ENCODE measurements around the gene SMAD5. TPM values are rescaled to one million over a fixed set of nuclear protein-coding genes. Genes with fewer than 3 reads are reported as not detected.

Gene SMAD5
- total RNA-seq, 3 donors from 2014 or later: 45.6 to 63.7 (median 52.4) TPM

- Histone ChIP-seq H3K4me3 (no peak overlapping the region), H3K36me3 (no peaks in the 10 kb centered on the region), H3K9me3 (no peaks in the 10 kb centered on the region), H3K4me1 (peaks cover 0 to 7% of the 10 kb centered on the region in 2 donors), H3K27ac (no peak overlapping the region), H3K27me3 (no peaks in the 10 kb centered on the region)
- TF ChIP-seq CTCF (IDR thresholded peaks at IDR 0.05): no peak
- TF ChIP-seq POLR2A (IDR thresholded peaks at IDR 0.05): no peak
- no peak for TF ChIP-seq POLR2AphosphoS5 (IDR thresholded peaks at IDR 0.05)
- intact Hi-C loops (cut with DNase I; ENCODE audit: low total_unique reads): no loop called here
- DNase-seq (ENCODE audit: low spot score in 2 of 2): no peak
Measured at GRCh38 chr5:136129445-136129844, 3.2 kb upstream of the SMAD5 start.

- intact Hi-C loops (cut with DNase I; ENCODE audit: low total_unique reads): loop anchor here (5.0 kb wide), 1 partner anchor 1103 kb away; no protein-coding TSS in a partner anchor
- TF ChIP-seq POLR2A (IDR thresholded peaks at IDR 0.05) (no peak), CTCF (IDR thresholded peaks at IDR 0.05) (no peak), POLR2AphosphoS5 (IDR thresholded peaks at IDR 0.05) (no peak)
- DNase-seq (ENCODE audit: low spot score in 2 of 2): no peak
- Histone ChIP-seq H3K9me3 (no peaks in the 10 kb centered on the region), H3K27me3 (no peaks in the 10 kb centered on the region), H3K27ac (no peak overlapping the region), H3K4me3 (no peak overlapping the region), H3K36me3 (no peaks in the 10 kb centered on the region), H3K4me1 (peaks cover 0 to 17% of the 10 kb centered on the region in 2 donors)
Measured at GRCh38 chr5:136130581-136130980, 2.1 kb upstream of the SMAD5 start.

DNA sequence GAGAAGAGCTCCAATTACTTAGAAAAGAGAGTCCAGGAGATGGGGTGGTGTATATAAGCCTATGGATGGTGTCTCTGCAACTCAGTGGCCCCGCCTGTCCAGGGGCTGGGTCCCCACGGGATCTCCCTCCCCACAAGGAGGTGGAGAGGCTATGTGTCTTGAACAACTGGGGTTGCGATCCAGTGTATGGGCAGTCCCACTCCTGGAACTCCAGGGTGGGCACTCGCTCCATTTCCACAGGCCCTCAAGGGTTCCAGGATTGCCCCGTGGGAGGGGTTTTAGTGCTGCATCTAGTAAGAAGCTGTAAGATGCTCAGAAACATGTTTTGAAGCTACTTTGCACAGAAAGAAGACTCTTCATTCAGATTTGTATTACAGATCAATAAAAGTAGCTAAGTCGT lies 558 bp upstream of the SMAD5 start:
- TF ChIP-seq CTCF (IDR thresholded peaks at IDR 0.05): no peak
- TF ChIP-seq POLR2A (IDR thresholded peaks at IDR 0.05): no peak
- TF ChIP-seq POLR2AphosphoS5 (IDR thresholded peaks at IDR 0.05): no peak
- no peaks in the 10 kb centered on the region for H3K9me3 ChIP-seq
- intact Hi-C loops (cut with DNase I; ENCODE audit: low total_unique reads): loop anchor here (5.0 kb wide), 1 partner anchor 1105 kb away; no protein-coding TSS in a partner anchor
- no peaks in the 10 kb centered on the region for H3K27me3 ChIP-seq
- H3K27ac ChIP-seq: peak overlapping the region; percentile 96 to 98
- no peak for DNase-seq (ENCODE audit: low spot score in 2 of 2)
- H3K4me3 ChIP-seq: peak overlapping the region; percentile 92 to 95 (median 94)
- H3K4me1 ChIP-seq: peaks cover 0 to 17% of the 10 kb centered on the region in 2 donors
- no peaks in the 10 kb centered on the region for H3K36me3 ChIP-seq

DNA sequence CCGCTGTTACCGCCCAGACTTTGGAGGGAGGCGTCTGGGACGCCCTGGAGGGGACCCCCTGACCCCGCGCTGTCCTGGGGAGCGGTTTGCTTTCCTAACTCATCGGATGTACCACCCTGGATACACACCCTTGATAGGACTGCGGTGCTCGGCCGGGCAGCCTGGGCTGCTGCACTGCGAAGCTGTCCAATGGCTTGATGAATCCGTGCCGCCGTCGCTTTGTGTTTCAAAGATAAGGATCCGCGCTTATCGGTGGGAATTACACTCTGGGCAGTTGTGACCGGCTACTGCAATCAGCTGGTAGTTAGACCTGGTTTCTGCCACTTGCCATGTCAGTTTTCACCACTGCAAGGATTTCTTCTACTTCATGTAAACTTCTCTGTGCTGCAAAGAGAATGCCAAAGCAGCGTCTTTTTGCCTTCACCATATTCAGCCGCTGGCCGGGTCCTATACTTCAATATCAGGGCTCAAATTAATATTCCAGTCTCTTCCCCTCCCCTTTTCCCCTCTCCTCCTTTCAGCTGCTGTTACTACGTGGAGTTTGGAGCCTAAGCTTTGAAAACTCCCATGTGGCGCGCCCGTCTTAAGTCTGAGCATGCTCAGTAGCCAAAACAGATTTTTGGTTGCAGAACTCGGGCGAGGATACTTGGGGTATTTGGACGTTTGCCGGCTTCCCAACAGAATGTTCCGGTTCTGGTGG lies 727 bp downstream of the SMAD5 start:
- H3K4me3 ChIP-seq: peak overlapping the region; percentile 92 to 95 (median 94)
- intact Hi-C loops (cut with DNase I; ENCODE audit: low total_unique reads): loop anchor here (5.0 kb wide), 1 partner anchor 1106 kb away; no protein-coding TSS in a partner anchor
- no peaks in the 10 kb centered on the region for H3K9me3 ChIP-seq
- peak in 1 of 2 donors; percentile 24 for DNase-seq (ENCODE audit: low spot score in 2 of 2)
- no peak for TF ChIP-seq CTCF (IDR thresholded peaks at IDR 0.05)
- no peak for TF ChIP-seq POLR2AphosphoS5 (IDR thresholded peaks at IDR 0.05)
- TF ChIP-seq POLR2A (IDR thresholded peaks at IDR 0.05): no peak
- H3K4me1 ChIP-seq: peaks cover 0 to 17% of the 10 kb centered on the region in 2 donors
- H3K36me3 ChIP-seq: no peaks in the 10 kb centered on the region
- no peaks in the 10 kb centered on the region for H3K27me3 ChIP-seq
- peak overlapping the region; percentile 96 to 98 for H3K27ac ChIP-seq

DNA sequence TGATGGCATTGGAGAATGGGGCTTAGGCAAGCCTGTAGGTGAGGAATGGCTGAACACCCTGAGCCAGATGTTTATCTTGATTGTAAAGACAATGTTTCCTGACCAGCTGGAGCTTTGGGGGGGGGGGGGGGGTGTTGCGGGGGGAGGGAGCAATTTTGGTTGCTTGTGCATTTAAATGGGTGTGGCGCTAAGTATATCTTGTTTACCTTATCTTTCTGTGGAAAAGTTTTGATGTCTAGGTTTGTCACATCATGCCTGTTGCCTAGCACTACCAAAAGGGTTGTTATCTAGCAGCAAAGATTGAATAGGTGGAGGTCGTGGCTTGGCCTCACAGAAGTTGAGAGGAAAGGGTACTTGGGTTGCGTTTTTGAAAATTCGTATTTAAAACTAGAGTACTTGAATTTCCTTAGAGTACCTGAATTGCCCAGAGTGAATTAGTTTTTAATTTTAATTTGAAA lies 1.3 kb downstream of the SMAD5 start:
- no peaks in the 10 kb centered on the region for H3K27me3 ChIP-seq
- H3K36me3 ChIP-seq: no peaks in the 10 kb centered on the region
- intact Hi-C loops (cut with DNase I; ENCODE audit: low total_unique reads): loop anchor here (5.0 kb wide), 1 partner anchor 1107 kb away; no protein-coding TSS in a partner anchor
- peaks cover 0 to 17% of the 10 kb centered on the region in 2 donors for H3K4me1 ChIP-seq
- peak overlapping the region; percentile 92 to 95 (median 94) for H3K4me3 ChIP-seq
- H3K9me3 ChIP-seq: no peaks in the 10 kb centered on the region
- H3K27ac ChIP-seq: peak overlapping the region; percentile 96 to 98
- TF ChIP-seq CTCF (IDR thresholded peaks at IDR 0.05) (no peak), POLR2A (IDR thresholded peaks at IDR 0.05) (no peak), POLR2AphosphoS5 (IDR thresholded peaks at IDR 0.05) (no peak)
- DNase-seq (ENCODE audit: low spot score in 2 of 2): no peak
